ENCODE results near the gene COL5A1. TPM values are rescaled to one million over a fixed set of nuclear protein-coding genes. Genes with fewer than 3 reads are reported as not detected.

COL5A1 gene
- total and polyA plus RNA-seq, 2 experiments from 2014 or later, result 2.5 to 13.1 TPM

GRCh38 chr9:134682026-134682425 lies 40.4 kb downstream of the COL5A1 start:
- H3K4me1 ChIP-seq (ENCODE audit: insufficient read depth), result no peaks in the 10 kb centered on the region
- no peaks in the 10 kb centered on the region for H3K27me3 ChIP-seq (ENCODE audit: insufficient read depth)
- H4K20me1 ChIP-seq (replicated peaks; ENCODE audit: insufficient read depth), result no peaks in the 10 kb centered on the region
- ATAC-seq, result no peak
- Mint-ChIP-seq H3K27me3 (ENCODE audit: insufficient read depth, low read depth, poor library complexity) (peaks cover 9% of the 10 kb centered on the region), H3K36me3 (ENCODE audit: low read depth) (no peaks in the 10 kb centered on the region), H3K27ac (no peak overlapping the region), H3K4me1 (peaks cover 5% of the 10 kb centered on the region; the same call in 2 of the 3 replicates), H3K9me3 (no peaks in the 10 kb centered on the region; the same call in 2 of the 3 replicates), H3K4me3 (no peak overlapping the region)
- no peak for DNase-seq (ENCODE audit: low spot score)
- H3K4me2 ChIP-seq, result no peak overlapping the region
- no peaks in the 10 kb centered on the region for H3K79me2 ChIP-seq (replicated peaks; ENCODE audit: insufficient read depth)
- H3K4me3 ChIP-seq, result no peak overlapping the region
- H3K9me2 ChIP-seq (ENCODE audit: insufficient read depth), result peaks cover 8% of the 10 kb centered on the region; the same call in 1 of the 2 replicates
- no peak overlapping the region for H3K27ac ChIP-seq (ENCODE audit: low read depth)
- H2AFZ ChIP-seq, result no peak overlapping the region
- H3F3A ChIP-seq (replicated peaks; ENCODE audit: low read depth), result no peaks in the 10 kb centered on the region
- H3K36me3 ChIP-seq (ENCODE audit: insufficient read depth), result no peaks in the 10 kb centered on the region
- TF ChIP-seq ZNF331 (CRISPR knock-in tag; IDR thresholded peaks at IDR 0.05; ENCODE audit: low read depth) (no peak), EZH2 (IDR thresholded peaks at IDR 0.05; ENCODE audit: low read depth, unreplicated experiment) (no peak), CREB1 (CRISPR knock-in tag; IDR thresholded peaks at IDR 0.05; ENCODE audit: low read depth) (no peak), ETS1 (IDR thresholded peaks at IDR 0.05) (no peak), POLR2AphosphoS5 (IDR thresholded peaks at IDR 0.05; ENCODE audit: low read depth) (no peak), ZNF462 (CRISPR knock-in tag; IDR thresholded peaks at IDR 0.05) (no peak), NANOG (IDR thresholded peaks at IDR 0.05; ENCODE audit: borderline replicate concordance) (no peak), STAT1 (IDR thresholded peaks at IDR 0.05; ENCODE audit: unreplicated experiment) (no peak), REST (IDR thresholded peaks at IDR 0.05; ENCODE audit: unreplicated experiment) (no peak), EZH2phosphoT487 (IDR thresholded peaks at IDR 0.05; ENCODE audit: unreplicated experiment) (no peak), ZNF114 (CRISPR knock-in tag; IDR thresholded peaks at IDR 0.05) (no peak)

Measured in GM23338 (cell line).